ENCODE measurements around the gene GCNT2.

GRCh38 chr6:10511477-10511876 is 9.7 kb upstream of the GCNT2 start:
- TF ChIP-seq ATF2 (CRISPR knock-in tag; IDR thresholded peaks at IDR 0.05; ENCODE audit: borderline replicate concordance, low read depth): no peak
- TF ChIP-seq MLX (CRISPR knock-in tag; IDR thresholded peaks at IDR 0.05): no peak
- no peak for TF ChIP-seq CTCF (IDR thresholded peaks at IDR 0.05)
- TF ChIP-seq TEAD4 (CRISPR knock-in tag; IDR thresholded peaks at IDR 0.05): no peak
- TF ChIP-seq ZNF138 (CRISPR knock-in tag; conservative IDR thresholded peaks at IDR 0.05): no peak
- TF ChIP-seq SMAD3 (CRISPR knock-in tag; IDR thresholded peaks at IDR 0.05; ENCODE audit: borderline replicate concordance): no peak
- TF ChIP-seq ZNF232 (CRISPR knock-in tag; IDR thresholded peaks at IDR 0.05): no peak
- TF ChIP-seq USF2 (CRISPR knock-in tag; IDR thresholded peaks at IDR 0.05): no peak
- no peak for TF ChIP-seq TP53 (CRISPR knock-in tag; IDR thresholded peaks at IDR 0.05)
- TF ChIP-seq ELF4 (CRISPR knock-in tag; IDR thresholded peaks at IDR 0.05; ENCODE audit: low read depth): no peak
- no peak for TF ChIP-seq RELA (CRISPR knock-in tag; IDR thresholded peaks at IDR 0.05; ENCODE audit: borderline replicate concordance)
